GM12874 (cell line): ENCODE results near the gene COL25A1.

Experiments
- CTCF ChIP-seq: IDR thresholded peaks from 2 replicates; pipeline ENCODE4 v1.5.1; 2011; ENCODE audit warnings: low read depth, mild to moderate bottlenecking, control low read depth, low read length, moderate library complexity; ENCODE audit not compliant: insufficient read depth

COL25A1 gene

DNA sequence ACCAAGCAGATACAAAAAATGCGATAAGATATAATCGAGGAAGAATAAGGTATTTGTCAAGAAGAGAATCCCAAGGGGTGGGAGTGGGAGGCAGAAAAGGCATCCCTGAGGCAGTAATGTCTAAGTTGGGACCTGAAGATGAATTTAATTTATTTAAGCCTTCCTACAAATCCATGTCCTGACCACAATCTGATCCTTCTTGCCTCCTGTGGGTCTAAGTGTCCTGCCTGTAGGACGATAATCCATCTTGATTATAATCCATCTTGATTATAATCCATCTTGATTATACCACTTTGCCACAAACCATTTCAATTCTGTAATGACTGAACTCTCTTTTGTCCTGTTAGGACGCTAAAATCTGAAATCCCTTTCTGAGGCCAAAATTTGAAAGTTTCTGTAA is 130.2 kb downstream of the COL25A1 start:
- TF ChIP-seq CTCF, result no peak

GRCh38 chr4:109171070-109171469 is 131.4 kb downstream of the COL25A1 start:
- no peak for TF ChIP-seq CTCF

- no peak for TF ChIP-seq CTCF
These were observed 133.3 kb downstream of the COL25A1 start for GRCh38 chr4:109169170-109169569.

- no peak for TF ChIP-seq CTCF
These were observed 135.9 kb downstream of the COL25A1 start for GRCh38 chr4:109166586-109166985.

DNA sequence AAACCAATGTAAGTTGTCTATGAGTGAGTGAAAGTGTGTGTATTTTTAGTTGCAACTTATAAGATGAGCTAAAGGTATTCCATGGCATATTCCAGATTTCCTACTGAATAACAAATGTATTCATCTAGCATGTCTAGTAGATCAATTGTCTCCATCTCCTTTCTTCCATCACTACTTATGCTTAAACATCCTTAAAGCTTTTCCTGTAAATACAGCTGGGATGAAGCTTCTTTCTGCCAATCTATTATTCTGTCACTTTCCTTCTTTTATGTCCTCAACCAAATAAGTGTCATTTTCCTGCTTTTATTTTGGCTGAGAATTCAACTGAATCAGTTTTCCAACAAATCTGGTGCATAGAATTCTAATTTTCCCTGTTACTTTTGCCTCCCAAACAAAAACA is 136.3 kb downstream of the COL25A1 start:
- TF ChIP-seq CTCF, result no peak

DNA sequence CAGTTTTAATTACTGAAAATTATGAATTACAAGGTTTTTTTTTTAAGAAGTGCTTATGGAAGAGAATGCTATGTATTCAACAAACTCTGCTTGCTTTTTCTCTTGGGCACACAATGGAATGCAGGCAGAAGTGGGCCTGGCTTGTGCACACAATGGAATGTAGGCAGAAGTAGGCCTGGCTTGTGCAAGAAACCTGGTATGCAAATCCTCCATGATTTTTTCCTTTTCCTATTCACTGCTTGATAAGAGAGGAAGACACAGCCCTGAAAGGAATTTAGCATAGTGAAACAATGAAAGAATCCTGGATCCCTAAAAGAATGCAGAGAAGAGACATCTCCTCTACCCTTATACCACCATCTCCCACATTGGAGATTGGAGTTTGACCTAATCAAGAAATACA is 138.4 kb downstream of the COL25A1 start:
- no peak for TF ChIP-seq CTCF

- no peak for TF ChIP-seq CTCF
These were observed 139.0 kb downstream of the COL25A1 start for GRCh38 chr4:109163493-109163892.

- no peak for TF ChIP-seq CTCF
These were observed 139.7 kb downstream of the COL25A1 start for GRCh38 chr4:109162759-109163158.
